ENCODE measurements around the gene SGO1.

Gene SGO1

GRCh38 chr3:20154078-20154477, 31.9 kb downstream of the SGO1 start:
- no peak for DNase-seq

GRCh38 chr3:20148466-20148865, 37.5 kb downstream of the SGO1 start:
- no peak for DNase-seq

GRCh38 chr3:20147361-20147760, 38.6 kb downstream of the SGO1 start:
- DNase-seq: no peak

GRCh38 chr3:20146301-20146700, 39.7 kb downstream of the SGO1 start:
- no peak for DNase-seq

GRCh38 chr3:20145874-20146273, 40.1 kb downstream of the SGO1 start:
- DNase-seq: no peak

- DNase-seq: no peak
Observed at GRCh38 chr3:20143519-20143918, 42.5 kb downstream of the SGO1 start.

- DNase-seq: no peak
Observed at GRCh38 chr3:20142517-20142916, 43.5 kb downstream of the SGO1 start.

- no peak for DNase-seq
Observed at GRCh38 chr3:20141851-20142250, 44.2 kb downstream of the SGO1 start.

- DNase-seq: no peak
Observed at GRCh38 chr3:20141316-20141715, 44.7 kb downstream of the SGO1 start.

GRCh38 chr3:20140881-20141280, 45.1 kb downstream of the SGO1 start:
- no peak for DNase-seq

- no peak for DNase-seq
Observed at GRCh38 chr3:20137647-20138046, 48.4 kb downstream of the SGO1 start.

GRCh38 chr3:20136231-20136630, 49.8 kb downstream of the SGO1 start:
- DNase-seq: no peak

GRCh38 chr3:20130106-20130505, 55.9 kb downstream of the SGO1 start:
- no peak for DNase-seq

GRCh38 chr3:20128358-20128757, 57.6 kb downstream of the SGO1 start:
- DNase-seq: no peak

GRCh38 chr3:20125897-20126296, 60.1 kb downstream of the SGO1 start:
- DNase-seq: peak in 1 of 2 donors; percentile 45

- no peak for DNase-seq
Observed at GRCh38 chr3:20125289-20125688, 60.7 kb downstream of the SGO1 start.

GRCh38 chr3:20123131-20123652, 62.8 kb downstream of the SGO1 start:
- no peak for DNase-seq

GRCh38 chr3:20121088-20121487, 64.9 kb downstream of the SGO1 start:
- DNase-seq: no peak
